ENCODE results near the gene CLK3. TPM values are rescaled to one million over a fixed set of nuclear protein-coding genes. Genes with fewer than 3 reads are reported as not detected.

Gene CLK3
- total and polyA plus RNA-seq, 4 donors = 23.8 to 70.3 (median 60.4) TPM

- no peak for DNase-seq (ENCODE audit: low read depth in 4 of 6, low spot score in 6 of 6)
- Histone ChIP-seq H3K9me3 (ENCODE audit: control insufficient read depth, insufficient read depth, low read length) (no peaks in the 10 kb centered on the region), H3K4me1 (ENCODE audit: control insufficient read depth, insufficient read depth, low read length) (no peaks in the 10 kb centered on the region), H3K4me3 (ENCODE audit: low read depth, low read length) (no peak overlapping the region), H3K27me3 (ENCODE audit: control insufficient read depth, insufficient read depth, low read length) (no peaks in the 10 kb centered on the region), H3K36me3 (ENCODE audit: control insufficient read depth, insufficient read depth, low read length) (peaks cover 3% of the 10 kb centered on the region), H3K27ac (ENCODE audit: low read depth, low read length) (no peak overlapping the region)
- no CpG with 5 or more reads among the region's 8 CpGs for WGBS (ENCODE audit: insufficient coverage)
These were observed 47.8 kb downstream of the CLK3 start for GRCh38 chr15:74663303-74664027.

- Histone ChIP-seq H3K9me3 (ENCODE audit: control insufficient read depth, insufficient read depth, low read length) (no peaks in the 10 kb centered on the region), H3K36me3 (ENCODE audit: control insufficient read depth, insufficient read depth, low read length) (peaks cover 3% of the 10 kb centered on the region), H3K27me3 (ENCODE audit: control insufficient read depth, insufficient read depth, low read length) (no peaks in the 10 kb centered on the region), H3K27ac (ENCODE audit: low read depth, low read length) (no peak overlapping the region), H3K4me3 (ENCODE audit: low read depth, low read length) (no peak overlapping the region), H3K4me1 (ENCODE audit: control insufficient read depth, insufficient read depth, low read length) (no peaks in the 10 kb centered on the region)
- 17% methylated on average over 2 of the region's 2 CpGs for WGBS (ENCODE audit: insufficient coverage)
- peak in 3 of 6 donors; percentile 13 to 53 (median 19) for DNase-seq (ENCODE audit: low read depth in 4 of 6, low spot score in 6 of 6)
These were observed 48.5 kb downstream of the CLK3 start for GRCh38 chr15:74664028-74664616.

- H3K4me3 ChIP-seq (ENCODE audit: low read depth, low read length) = no peak overlapping the region
- 100% methylated on average over 1 of the region's 2 CpGs for WGBS (ENCODE audit: insufficient coverage)
- H3K27ac ChIP-seq (ENCODE audit: low read depth, low read length) = no peak overlapping the region
These were observed 49.0 kb downstream of the CLK3 start for GRCh38 chr15:74664670-74665069.

GRCh38 chr15:74667975-74668374 is 52.3 kb downstream of the CLK3 start:
- no CpG with 5 or more reads among the region's 1 CpG for WGBS (ENCODE audit: insufficient coverage)
- H3K4me3 ChIP-seq (ENCODE audit: low read depth, low read length) = no peak overlapping the region
- DNase-seq (ENCODE audit: low read depth in 4 of 6, low spot score in 6 of 6) = no peak

More at GRCh38 chr15:74664670-74665069, 49.0 kb downstream of the CLK3 start:
- no peaks in the 10 kb centered on the region for H3K4me1 ChIP-seq (ENCODE audit: control insufficient read depth, insufficient read depth, low read length)
- H3K36me3 ChIP-seq (ENCODE audit: control insufficient read depth, insufficient read depth, low read length) = peaks cover 3% of the 10 kb centered on the region
- no peaks in the 10 kb centered on the region for H3K9me3 ChIP-seq (ENCODE audit: control insufficient read depth, insufficient read depth, low read length)
- DNase-seq (ENCODE audit: low read depth in 4 of 6, low spot score in 6 of 6) = no peak
- H3K27me3 ChIP-seq (ENCODE audit: control insufficient read depth, insufficient read depth, low read length) = no peaks in the 10 kb centered on the region

GRCh38 chr15:74669627-74670026 is 54.0 kb downstream of the CLK3 start:
- H3K27me3 ChIP-seq (ENCODE audit: control insufficient read depth, insufficient read depth, low read length) = no peaks in the 10 kb centered on the region
- H3K36me3 ChIP-seq (ENCODE audit: control insufficient read depth, insufficient read depth, low read length) = peaks cover 41% of the 10 kb centered on the region
- no peak overlapping the region for H3K27ac ChIP-seq (ENCODE audit: low read depth, low read length)
- H3K9me3 ChIP-seq (ENCODE audit: control insufficient read depth, insufficient read depth, low read length) = no peaks in the 10 kb centered on the region
- H3K4me3 ChIP-seq (ENCODE audit: low read depth, low read length) = no peak overlapping the region
- H3K4me1 ChIP-seq (ENCODE audit: control insufficient read depth, insufficient read depth, low read length) = no peaks in the 10 kb centered on the region
- WGBS (ENCODE audit: insufficient coverage) = no CpG with 5 or more reads among the region's 4 CpGs
- no peak for DNase-seq (ENCODE audit: low read depth in 4 of 6, low spot score in 6 of 6)

More at GRCh38 chr15:74667975-74668374, 52.3 kb downstream of the CLK3 start:
- Histone ChIP-seq H3K36me3 (ENCODE audit: control insufficient read depth, insufficient read depth, low read length) (peaks cover 26% of the 10 kb centered on the region), H3K4me1 (ENCODE audit: control insufficient read depth, insufficient read depth, low read length) (no peaks in the 10 kb centered on the region), H3K27ac (ENCODE audit: low read depth, low read length) (no peak overlapping the region), H3K27me3 (ENCODE audit: control insufficient read depth, insufficient read depth, low read length) (no peaks in the 10 kb centered on the region), H3K9me3 (ENCODE audit: control insufficient read depth, insufficient read depth, low read length) (no peaks in the 10 kb centered on the region)

- H3K4me1 ChIP-seq (ENCODE audit: control insufficient read depth, insufficient read depth, low read length) = no peaks in the 10 kb centered on the region
- no peak for DNase-seq (ENCODE audit: low read depth in 4 of 6, low spot score in 6 of 6)
- no peaks in the 10 kb centered on the region for H3K27me3 ChIP-seq (ENCODE audit: control insufficient read depth, insufficient read depth, low read length)
- H3K9me3 ChIP-seq (ENCODE audit: control insufficient read depth, insufficient read depth, low read length) = no peaks in the 10 kb centered on the region
- H3K27ac ChIP-seq (ENCODE audit: low read depth, low read length) = no peak overlapping the region
- H3K36me3 ChIP-seq (ENCODE audit: control insufficient read depth, insufficient read depth, low read length) = peaks cover 43% of the 10 kb centered on the region
- no peak overlapping the region for H3K4me3 ChIP-seq (ENCODE audit: low read depth, low read length)
- 87% methylated on average over 2 of the region's 3 CpGs for WGBS (ENCODE audit: insufficient coverage)
These were observed 58.5 kb downstream of the CLK3 start for GRCh38 chr15:74674161-74674560.

- DNase-seq (ENCODE audit: low read depth in 4 of 6, low spot score in 6 of 6) = no peak
- H3K36me3 ChIP-seq (ENCODE audit: control insufficient read depth, insufficient read depth, low read length) = peaks cover 28% of the 10 kb centered on the region
- no peaks in the 10 kb centered on the region for H3K27me3 ChIP-seq (ENCODE audit: control insufficient read depth, insufficient read depth, low read length)
- H3K9me3 ChIP-seq (ENCODE audit: control insufficient read depth, insufficient read depth, low read length) = no peaks in the 10 kb centered on the region
- H3K4me3 ChIP-seq (ENCODE audit: low read depth, low read length) = no peak overlapping the region
- 100% methylated on average over 1 of the region's 7 CpGs for WGBS (ENCODE audit: insufficient coverage)
- no peaks in the 10 kb centered on the region for H3K4me1 ChIP-seq (ENCODE audit: control insufficient read depth, insufficient read depth, low read length)
- H3K27ac ChIP-seq (ENCODE audit: low read depth, low read length) = no peak overlapping the region
These were observed 61.2 kb downstream of the CLK3 start for GRCh38 chr15:74676801-74677200.

Other genes starting within 250 kb of the CLK3 start
- 1 to 10 TPM in 1 of 2 donors, under 1 TPM in 1; 0.89 to 1.9 TPM for gene CYP11A1, start 248.2 kb upstream of the CLK3 start, total RNA-seq
- 1 to 10 TPM; 1.7 to 2.1 TPM for gene CYP11A1, start 248.2 kb upstream of the CLK3 start, polyA plus RNA-seq (ENCODE audit: insufficient read length in 2 of 2)
- gene SEMA7A, start 181.9 kb upstream of the CLK3 start, total RNA-seq = 10 to 100 TPM; 12.3 to 30.9 TPM
- gene SEMA7A, start 181.9 kb upstream of the CLK3 start, polyA plus RNA-seq (ENCODE audit: insufficient read length in 2 of 2) = 10 to 100 TPM; 39.4 to 45.1 TPM
- gene UBL7, start 154.7 kb upstream of the CLK3 start, total RNA-seq = 10 to 100 TPM; 32.8 to 51.5 TPM
- 10 to 100 TPM; 62.7 to 68.8 TPM for gene UBL7, start 154.7 kb upstream of the CLK3 start, polyA plus RNA-seq (ENCODE audit: insufficient read length in 2 of 2)
- gene ARID3B, start 74.6 kb upstream of the CLK3 start, total RNA-seq = 1 to 10 TPM; 4.5 to 5.0 TPM
- gene ARID3B, start 74.6 kb upstream of the CLK3 start, polyA plus RNA-seq (ENCODE audit: insufficient read length in 2 of 2) = 10 to 100 TPM in 1 of 2 donors, 1 to 10 TPM in 1; 8.3 to 12.0 TPM
- gene EDC3, start 80.2 kb downstream of the CLK3 start, total RNA-seq = 10 to 100 TPM; 13.8 to 16.5 TPM
- gene EDC3, start 80.2 kb downstream of the CLK3 start, polyA plus RNA-seq (ENCODE audit: insufficient read length in 2 of 2) = 10 to 100 TPM; 39.5 to 41.3 TPM
- under 1 TPM; 0.33 to 0.89 TPM for gene CYP1A1, start 109.7 kb downstream of the CLK3 start, total RNA-seq
- 1 to 10 TPM; 1.2 to 1.6 TPM for gene CYP1A1, start 109.7 kb downstream of the CLK3 start, polyA plus RNA-seq (ENCODE audit: insufficient read length in 2 of 2)
- not detected for gene CYP1A2, start 133.0 kb downstream of the CLK3 start, total RNA-seq
- under 1 TPM in 1 of 2 donors, not detected in 1; 0.29 TPM for gene CYP1A2, start 133.0 kb downstream of the CLK3 start, polyA plus RNA-seq (ENCODE audit: insufficient read length in 2 of 2)
- 10 to 100 TPM; 20.1 to 26.6 TPM for gene CSK, start 166.2 kb downstream of the CLK3 start, total RNA-seq
- gene CSK, start 166.2 kb downstream of the CLK3 start, polyA plus RNA-seq (ENCODE audit: insufficient read length in 2 of 2) = 10 to 100 TPM; 79.2 to 79.4 TPM
- gene LMAN1L, start 197.0 kb downstream of the CLK3 start, total RNA-seq = under 1 TPM in 1 of 2 donors, not detected in 1; 0.11 TPM
- gene LMAN1L, start 197.0 kb downstream of the CLK3 start, polyA plus RNA-seq (ENCODE audit: insufficient read length in 2 of 2) = under 1 TPM in 1 of 2 donors, not detected in 1; 0.29 TPM
- gene CPLX3, start 210.8 kb downstream of the CLK3 start, total RNA-seq = under 1 TPM; 0.11 to 0.20 TPM
- under 1 TPM; 0.57 to 0.68 TPM for gene CPLX3, start 210.8 kb downstream of the CLK3 start, polyA plus RNA-seq (ENCODE audit: insufficient read length in 2 of 2)
- 10 to 100 TPM; 35.8 to 41.8 TPM for gene ULK3, start 227.3 kb downstream of the CLK3 start, total RNA-seq
- 10 to 100 TPM; 75.0 to 88.9 TPM for gene ULK3, start 227.3 kb downstream of the CLK3 start, polyA plus RNA-seq (ENCODE audit: insufficient read length in 2 of 2)

Measured in spinal cord (tissue), 10 donors.